HG03439 (cell line): ENCODE data around the gene SLC35F4.

Source experiments
- ATAC-seq: cut with Tn5 transposase; IDR thresholded peaks from one replicate; pipeline ENCODE4 v1.9.1; 2021; ENCODE audit warnings: mild to moderate bottlenecking, moderate library complexity; ENCODE audit not compliant: unreplicated experiment

The SLC35F4 gene

GRCh38 chr14:57549765-57550420 is 316.0 kb downstream of the SLC35F4 start:
- ATAC-seq = no peak

- no peak for ATAC-seq
Measured at GRCh38 chr14:57549016-57549564, 316.8 kb downstream of the SLC35F4 start.

- no peak for ATAC-seq
Measured at GRCh38 chr14:57547131-57547530, 318.8 kb downstream of the SLC35F4 start.

GRCh38 chr14:57533214-57533613 is 332.7 kb downstream of the SLC35F4 start:
- ATAC-seq = no peak

GRCh38 chr14:57530571-57530970 is 335.3 kb downstream of the SLC35F4 start:
- ATAC-seq = no peak

- no peak for ATAC-seq
Measured at GRCh38 chr14:57526942-57527341, 338.9 kb downstream of the SLC35F4 start.

- ATAC-seq = no peak
Measured at GRCh38 chr14:57519043-57519442, 346.8 kb downstream of the SLC35F4 start.
